HepG2 (cell line): ENCODE data around the gene ZSWIM8. TPM values are rescaled to one million over a fixed set of nuclear protein-coding genes. Genes with fewer than 3 reads are reported as not detected.

Experiments
- BCL3 ChIP-seq: sonication (generic); formaldehyde crosslinking; IDR thresholded peaks from 2 replicates; pipeline ENCODE4 v1.5.1; 2020; ENCODE audit warnings: mild to moderate bottlenecking, missing genetic modification reagents, moderate library complexity
- CREB1 ChIP-seq, 2 experiments: fragments of 450-650 bp in 1 of 2; IDR thresholded peaks; 2 replicates each; pipeline ENCODE4 v1.6.1; 2016 to 2017; ENCODE audit warnings: control low read depth in 1 of 2, mild to moderate bottlenecking in 1 of 2, missing compliant biosample characterization in 1 of 2, missing genetic modification characterization in 1 of 2
- FOXP1 ChIP-seq, 2 experiments: fragments of 450-650 bp in 1 of 2; IDR thresholded peaks; 2 replicates each; pipeline ENCODE4 v1.6.1; 2017 to 2018; ENCODE audit warnings: antibody characterized with exemption in 1 of 2
- HDAC6 ChIP-seq: fragments of 200-600 bp; sonication (generic); IDR thresholded peaks from 2 replicates; pipeline ENCODE4 v1.7.0; 2017; ENCODE audit warnings: mild to moderate bottlenecking, antibody characterized with exemption, low read length, low read depth
- KDM5A ChIP-seq: fragments of 200-600 bp; sonication (generic); IDR thresholded peaks from 2 replicates; pipeline ENCODE4 v1.7.0; 2018; ENCODE audit warnings: antibody characterized with exemption, mild to moderate bottlenecking, low read length, borderline replicate concordance
- KMT2B ChIP-seq: IDR thresholded peaks from 2 replicates; pipeline ENCODE4 v1.6.1; 2016; ENCODE audit warnings: missing genetic modification reagents, missing compliant biosample characterization
- MAF1 ChIP-seq: sonication (generic); formaldehyde crosslinking; IDR thresholded peaks from 2 replicates; pipeline ENCODE4 v1.5.0; 2020; ENCODE audit warnings: missing genetic modification reagents, borderline replicate concordance
- MEIS2 ChIP-seq: sonication (generic); formaldehyde crosslinking; IDR thresholded peaks from 2 replicates; pipeline ENCODE4 v1.9.0; 2021; ENCODE audit warnings: mild to moderate bottlenecking, missing genetic modification reagents
- MXD3 ChIP-seq: IDR thresholded peaks from 2 replicates; pipeline ENCODE4 v1.6.1; 2016; ENCODE audit warnings: mild to moderate bottlenecking, missing biosample characterization, missing genetic modification reagents
- MXI1 ChIP-seq: IDR thresholded peaks from 3 replicates; pipeline ENCODE4 v1.6.1; 2012; ENCODE audit warnings: low read depth, low read length, inconsistent platforms, borderline replicate concordance
- PCBP2 ChIP-seq: fragments of 200-400 bp; formaldehyde crosslinking; optimal IDR thresholded peaks from 2 replicates; pipeline ENCODE3; 2018; ENCODE audit warnings: low read length, low read depth; ENCODE audit not compliant: poor library complexity, severe bottlenecking
- PREB ChIP-seq: sonication (generic); formaldehyde crosslinking; IDR thresholded peaks from 2 replicates; pipeline ENCODE4 v1.4.0; 2020; ENCODE audit warnings: missing genetic modification reagents
- SIN3A ChIP-seq: IDR thresholded peaks from 2 replicates; pipeline ENCODE4 v1.6.1; 2011; ENCODE audit warnings: low read depth, mild to moderate bottlenecking, control low read depth, low read length, borderline replicate concordance
- SP2 ChIP-seq: sonication (generic); formaldehyde crosslinking; IDR thresholded peaks from 2 replicates; pipeline ENCODE4 v1.5.1; 2020; ENCODE audit warnings: mild to moderate bottlenecking, missing genetic modification reagents
- TEF ChIP-seq: sonication (generic); formaldehyde crosslinking; IDR thresholded peaks from 2 replicates; pipeline ENCODE4 v1.5.0; 2020; ENCODE audit warnings: missing genetic modification reagents
- TGIF2 ChIP-seq: IDR thresholded peaks from 2 replicates; pipeline ENCODE4 v1.6.1; 2016; ENCODE audit warnings: control low read depth, missing compliant biosample characterization
- ZBTB3 ChIP-seq: sonication (generic); formaldehyde crosslinking; IDR thresholded peaks from 2 replicates; pipeline ENCODE4 v1.4.0; 2020; ENCODE audit warnings: low read depth, mild to moderate bottlenecking, moderate library complexity, missing genetic modification reagents, borderline replicate concordance
- ZFX ChIP-seq: sonication (generic); formaldehyde crosslinking; IDR thresholded peaks from 2 replicates; pipeline ENCODE4 v1.4.0; 2020; ENCODE audit warnings: mild to moderate bottlenecking, low read depth, missing genetic modification reagents, moderate library complexity
- ZNF282 ChIP-seq: fragments of 450-650 bp; IDR thresholded peaks from 2 replicates; pipeline ENCODE4 v1.6.1; 2018; ENCODE audit not compliant: partially characterized antibody
- ZNF432 ChIP-seq: sonication (generic); formaldehyde crosslinking; IDR thresholded peaks from 2 replicates; pipeline ENCODE4 v1.5.0; 2020; ENCODE audit warnings: missing genetic modification reagents, mild to moderate bottlenecking, borderline replicate concordance
- ZNF562 ChIP-seq: sonication (generic); formaldehyde crosslinking; IDR thresholded peaks from 2 replicates; pipeline ENCODE4 v1.8.0; 2022; ENCODE audit warnings: missing genetic modification reagents, borderline replicate concordance
- ZNF563 ChIP-seq: sonication (generic); formaldehyde crosslinking; IDR thresholded peaks from 2 replicates; pipeline ENCODE4 v1.8.0; 2022; ENCODE audit warnings: mild to moderate bottlenecking, moderate library complexity, missing genetic modification reagents
- polyA plus RNA-seq, 8 experiments: library from polyadenylated mRNA; depleted of rRNA in 3 of 8; stranded (reverse) in 7 of 8; unstranded in 1 of 8; fragments of >200 nt; fragmentation: Illumina TruSeq in 4 of 8; extraction: Trizol in 4 of 8; gene quantifications; 2 replicates each; pipeline versions ENCODE4 v1.2.1 to v1.2.3, GENCODE V29; 2011 to 2016; ENCODE audit warnings: low read depth in 4 of 8, missing spikeins in 1 of 8, mixed read lengths in 1 of 8; ENCODE audit not compliant: insufficient read depth in 1 of 8
- total RNA-seq, 5 experiments: library from RNA; depleted of rRNA; stranded (reverse); fragments of >200 nt; fragmentation: Illumina TruSeq; extraction: Trizol; gene quantifications; 2 replicates each; pipeline ENCODE4 v1.2.3, GENCODE V29; 2016; ENCODE audit warnings: low read depth in 1 of 5

The ZSWIM8 gene
- total and polyA plus RNA-seq, 2 of the 13 experiments (the other 11 are each of a cell fraction or from before 2014, with no cell fraction given), result 39.9 to 98.2 TPM

GRCh38 chr10:73785211-73785720 is at the start of gene ZSWIM8 (continued):
- TF ChIP-seq MXD3 (CRISPR knock-in tag) (peak; percentile 63; the same call in 1 of the 2 replicates), ZFX (CRISPR knock-in tag) (peak; percentile 76; the same call in 1 of the 2 replicates), TGIF2 (CRISPR knock-in tag) (peak; percentile 75), MEIS2 (0 out of 2 replicates have a peak, but pooled peaks have one; percentile 35), ZNF563 (CRISPR knock-in tag) (0 out of 2 replicates have a peak, but pooled peaks have one; percentile 50), SIN3A (peak; percentile 90), TEF (CRISPR knock-in tag) (no peak), MXI1 (peak; percentile 54; the same call in 1 of the 3 replicates), BCL3 (CRISPR knock-in tag) (0 out of 2 replicates have a peak, but pooled peaks have one; percentile 52), PCBP2 (no peak), ZNF562 (CRISPR knock-in tag) (no peak), CREB1 (IDR thresholded peaks at IDR 0.05) (no peak), CREB1 (CRISPR knock-in tag; IDR thresholded peaks at IDR 0.05) (peak; percentile 81), MAF1 (CRISPR knock-in tag) (no peak), ZNF282 (no peak), SP2 (CRISPR knock-in tag) (peak; percentile 17; the same call in 1 of the 2 replicates), ZNF432 (no peak), KDM5A (peak; percentile 94), FOXP1 (IDR thresholded peaks at IDR 0.05) (no peak), FOXP1 (CRISPR knock-in tag; IDR thresholded peaks at IDR 0.05) (peak; percentile 17; the same call in 1 of the 2 replicates), HDAC6 (no peak), KMT2B (CRISPR knock-in tag) (peak; percentile 82), PREB (CRISPR knock-in tag) (no peak), ZBTB3 (CRISPR knock-in tag) (no peak)
